DND-41 (cell line): ENCODE measurements around the gene GNMT.

Source experiments
- ATAC-seq: fragments of 200-7000 bp; cut with Tn5 transposase; 3 replicates; pipeline ENCODE4 v1.9.1; 2021; ENCODE audit warnings: low read depth; ENCODE audit not compliant: insufficient read depth
- DNase-seq: peaks from one replicate; pipeline ENCODE4 v3.0.0-alpha.2; 2020
- H2AFZ ChIP-seq: 2 replicates; pipeline ENCODE4 v1.6.0; 2012; ENCODE audit warnings: low read depth, low read length
- H3K27ac ChIP-seq: 2 replicates; pipeline ENCODE4 v1.5.1; 2012; ENCODE audit warnings: low read length, inconsistent platforms
- H3K27me3 ChIP-seq: fragments of 200-600 bp; sonication (generic); 2 replicates; pipeline ENCODE4 v1.6.0; 2012; ENCODE audit warnings: low read length, mild to moderate bottlenecking, inconsistent platforms; ENCODE audit not compliant: insufficient read depth, poor library complexity
- H3K36me3 ChIP-seq: 2 replicates; pipeline ENCODE4 v1.5.1; 2012; ENCODE audit warnings: low read length, inconsistent platforms; ENCODE audit not compliant: insufficient read depth
- H3K4me1 ChIP-seq: 2 replicates; pipeline ENCODE4 v1.5.1; 2012; ENCODE audit warnings: mild to moderate bottlenecking, low read length; ENCODE audit not compliant: insufficient read depth
- H3K4me2 ChIP-seq: 2 replicates; pipeline ENCODE4 v1.6.0; 2012; ENCODE audit warnings: mild to moderate bottlenecking, moderate library complexity, low read length, inconsistent platforms; ENCODE audit not compliant: insufficient read depth
- H3K4me3 ChIP-seq, 2 experiments: fragments of 200-600 bp in 1 of 2; shearing (Covaris generic) in 1 of 2; 2 replicates each; pipeline ENCODE4 v1.5.1; 2012 to 2016; ENCODE audit warnings: inconsistent platforms in 2 of 2, low read length in 2 of 2, mild to moderate bottlenecking in 2 of 2, low read depth in 1 of 2, moderate library complexity in 1 of 2
- H3K79me2 ChIP-seq: 2 replicates; pipeline ENCODE4 v1.6.0; 2012; ENCODE audit warnings: low read length, inconsistent platforms; ENCODE audit not compliant: insufficient read depth
- H3K9ac ChIP-seq: 2 replicates; pipeline ENCODE4 v1.6.0; 2012; ENCODE audit warnings: low read depth, mild to moderate bottlenecking, inconsistent platforms, low read length, moderate library complexity
- H3K9me3 ChIP-seq: 2 replicates; pipeline ENCODE4 v1.5.1; 2012; ENCODE audit warnings: low read length, moderate library complexity, mild to moderate bottlenecking, inconsistent platforms; ENCODE audit not compliant: insufficient read depth, severe bottlenecking
- H4K20me1 ChIP-seq: 2 replicates; pipeline ENCODE4 v1.6.0; 2012; ENCODE audit warnings: low read length; ENCODE audit not compliant: insufficient read depth
- EZH2 ChIP-seq: IDR thresholded peaks from 3 replicates; pipeline ENCODE4 v1.6.1; 2012; ENCODE audit warnings: borderline replicate concordance, low read depth, mild to moderate bottlenecking, moderate library complexity, low read length, inconsistent platforms; ENCODE audit not compliant: severe bottlenecking
- TF ChIP-seq, protein P1 (sequence below): IDR thresholded peaks from 2 replicates; pipeline ENCODE4 v1.5.1; 2012; ENCODE audit warnings: borderline replicate concordance, low read length, moderate library complexity, mild to moderate bottlenecking; ENCODE audit not compliant: poor library complexity, severe bottlenecking; ENCODE audit errors: extremely low read depth

The GNMT gene

DNA sequence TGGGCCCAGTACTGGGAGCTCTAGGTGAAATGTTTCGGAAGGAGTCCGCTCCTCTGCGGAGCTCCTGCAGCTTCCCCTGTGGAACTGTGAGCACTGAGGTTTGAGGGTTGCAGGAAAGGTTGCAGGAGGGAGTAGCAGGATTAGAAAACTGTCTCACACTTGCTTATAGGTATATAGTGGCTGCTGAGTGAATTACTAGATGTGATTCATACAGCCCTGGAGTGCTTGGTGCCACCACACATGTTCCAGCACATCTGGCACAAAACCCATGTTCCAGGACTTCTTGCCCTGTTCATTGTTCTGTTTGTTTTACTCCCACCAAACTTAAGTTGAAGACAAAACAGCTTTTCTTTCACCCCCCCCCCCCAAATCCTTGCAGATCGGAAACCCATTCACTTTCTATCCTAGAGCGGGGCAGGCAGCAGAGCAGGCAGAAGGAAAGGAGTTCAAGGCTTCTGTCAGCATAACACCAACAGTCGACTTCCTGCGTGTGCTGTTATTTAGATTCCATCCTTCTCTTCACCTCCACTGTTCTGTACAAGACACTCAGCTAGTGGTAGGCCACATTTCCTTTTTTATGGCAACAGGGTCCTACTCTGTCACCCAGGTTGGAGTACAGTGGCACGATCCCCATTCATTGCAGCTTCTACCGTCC is 19.1 kb downstream of the GNMT start:
- peak overlapping the region; percentile 92 to 96; a peak in 3 of 4 replicates for H3K4me3 ChIP-seq

DNA sequence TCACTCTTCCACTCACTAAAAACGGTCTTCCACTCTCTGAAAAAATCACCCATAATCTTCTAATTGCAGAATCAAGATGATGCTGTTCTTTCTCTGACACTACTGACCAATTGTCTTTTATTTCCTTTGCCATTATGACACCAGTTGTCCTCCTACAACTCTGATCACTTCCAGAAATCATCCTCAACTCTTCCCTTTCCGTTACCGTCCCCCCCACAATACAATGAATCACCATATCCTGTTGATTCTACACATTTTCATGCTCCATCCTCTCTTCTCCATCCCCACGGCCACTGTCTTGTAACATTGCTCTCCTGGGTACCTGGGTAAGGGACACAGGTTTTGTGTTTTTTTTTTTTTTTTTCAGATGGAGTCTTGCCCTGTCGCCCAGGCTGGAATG is 21.3 kb downstream of the GNMT start:
- Histone ChIP-seq H4K20me1 (peaks cover 16% of the 10 kb centered on the region; the same call in 1 of the 2 replicates), H3K27me3 (no peaks in the 10 kb centered on the region), H3K9ac (no peak overlapping the region), H3K36me3 (no peaks in the 10 kb centered on the region; the same call in 1 of the 2 replicates), H2AFZ (no peak overlapping the region), H3K4me1 (peaks cover 57% of the 10 kb centered on the region), H3K79me2 (peaks cover 59% of the 10 kb centered on the region), H3K4me3 (no peak overlapping the region), H3K9me3 (no peaks in the 10 kb centered on the region), H3K4me2 (no peak overlapping the region), H3K27ac (no peak overlapping the region)
- TF ChIP-seq, protein P1, sequence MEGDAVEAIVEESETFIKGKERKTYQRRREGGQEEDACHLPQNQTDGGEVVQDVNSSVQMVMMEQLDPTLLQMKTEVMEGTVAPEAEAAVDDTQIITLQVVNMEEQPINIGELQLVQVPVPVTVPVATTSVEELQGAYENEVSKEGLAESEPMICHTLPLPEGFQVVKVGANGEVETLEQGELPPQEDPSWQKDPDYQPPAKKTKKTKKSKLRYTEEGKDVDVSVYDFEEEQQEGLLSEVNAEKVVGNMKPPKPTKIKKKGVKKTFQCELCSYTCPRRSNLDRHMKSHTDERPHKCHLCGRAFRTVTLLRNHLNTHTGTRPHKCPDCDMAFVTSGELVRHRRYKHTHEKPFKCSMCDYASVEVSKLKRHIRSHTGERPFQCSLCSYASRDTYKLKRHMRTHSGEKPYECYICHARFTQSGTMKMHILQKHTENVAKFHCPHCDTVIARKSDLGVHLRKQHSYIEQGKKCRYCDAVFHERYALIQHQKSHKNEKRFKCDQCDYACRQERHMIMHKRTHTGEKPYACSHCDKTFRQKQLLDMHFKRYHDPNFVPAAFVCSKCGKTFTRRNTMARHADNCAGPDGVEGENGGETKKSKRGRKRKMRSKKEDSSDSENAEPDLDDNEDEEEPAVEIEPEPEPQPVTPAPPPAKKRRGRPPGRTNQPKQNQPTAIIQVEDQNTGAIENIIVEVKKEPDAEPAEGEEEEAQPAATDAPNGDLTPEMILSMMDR: no peak
- no peak for TF ChIP-seq EZH2
- no peak for DNase-seq
- no peak for ATAC-seq

More for the DNA sequence above, 19.1 kb downstream of the GNMT start:
- Histone ChIP-seq H2AFZ (peak overlapping the region; percentile 87), H3K27me3 (no peaks in the 10 kb centered on the region), H3K9ac (peak overlapping the region; percentile 93), H3K36me3 (no peaks in the 10 kb centered on the region; the same call in 1 of the 2 replicates), H3K4me1 (peaks cover 42% of the 10 kb centered on the region), H3K9me3 (no peaks in the 10 kb centered on the region), H3K4me2 (peak overlapping the region; percentile 79), H3K79me2 (peaks cover 39% of the 10 kb centered on the region), H4K20me1 (peaks cover 6% of the 10 kb centered on the region; the same call in 1 of the 2 replicates), H3K27ac (peak overlapping the region; percentile 87)
- DNase-seq (no peak), ATAC-seq (peak; percentile 3)
- no peak for TF ChIP-seq EZH2
- TF ChIP-seq, protein P1: no peak

DNA sequence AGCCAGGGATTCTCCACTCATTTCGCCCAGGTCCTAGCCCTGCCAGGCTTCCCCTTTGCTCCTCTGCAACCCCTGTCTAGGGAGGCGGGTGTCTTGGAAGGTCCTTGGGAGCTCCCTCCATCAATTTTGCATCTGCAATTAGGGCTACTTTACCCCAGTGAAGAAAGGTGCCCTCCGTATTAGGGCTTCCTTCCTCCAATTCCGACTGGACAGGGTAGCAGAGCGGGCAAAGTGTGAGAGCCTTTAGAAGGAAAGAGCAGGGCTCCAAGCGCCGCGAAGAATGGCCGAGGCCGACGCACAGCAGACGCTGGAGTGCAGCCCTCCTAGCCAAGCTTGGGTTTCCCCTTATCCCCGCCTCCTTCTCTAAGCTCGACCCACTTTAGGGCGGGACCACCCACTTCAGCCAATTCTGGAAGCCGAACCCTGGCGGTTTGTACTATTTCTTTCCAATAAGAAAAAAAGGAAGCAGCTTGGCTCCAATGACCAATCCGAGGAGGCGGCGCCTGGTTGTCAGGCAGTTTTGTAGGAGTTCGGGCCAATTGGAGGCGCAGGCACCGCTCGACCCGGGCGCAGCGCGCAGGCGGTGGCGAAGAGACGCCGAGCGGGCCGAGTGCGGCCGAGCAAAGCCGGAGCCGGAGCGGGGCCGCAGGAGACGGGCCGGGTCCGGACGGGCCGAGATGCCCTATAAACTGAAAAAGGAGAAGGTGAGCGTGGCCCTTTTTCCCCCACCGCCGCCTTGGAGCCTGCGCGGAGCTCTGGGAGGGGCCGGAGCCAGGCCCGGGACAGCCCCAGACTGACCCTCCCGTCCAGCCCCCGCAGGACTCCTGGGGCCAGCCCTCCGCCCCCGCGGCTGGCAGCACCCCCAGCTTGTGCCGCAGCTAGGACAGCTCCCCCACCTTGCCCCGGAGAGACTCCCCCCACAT is 23.7 kb downstream of the GNMT start, which contains the start of gene PPP2R5D:
Gene PPP2R5D (plus strand): TSS at position 570 of the 923 bp plus-strand sequence. CDS start 108 bp downstream, at position 678.
- ATAC-seq (peak; percentile 94), DNase-seq (peak; percentile 99)
- peaks cover 56% of the 10 kb centered on the region for H3K4me1 ChIP-seq
- peak within 1 kb of the TSS; percentile 86 for H3K9ac ChIP-seq
- peak within 1 kb of the TSS; percentile 57 to 74 for H3K4me3 ChIP-seq
- no peaks in the 10 kb centered on the region for H3K27me3 ChIP-seq
- peaks cover 19% of the 10 kb centered on the region for H3K36me3 ChIP-seq
- peak within 1 kb of the TSS; percentile 94 for H3K27ac ChIP-seq
- TF ChIP-seq EZH2: no peak
- TF ChIP-seq, protein P1: no peak
- no peaks in the 10 kb centered on the region for H3K9me3 ChIP-seq
- H3K79me2 ChIP-seq: peaks cover 60% of the 10 kb centered on the region
- peaks cover 12% of the 10 kb centered on the region; the same call in 1 of the 2 replicates for H4K20me1 ChIP-seq
- peak within 1 kb of the TSS; percentile 98 for H2AFZ ChIP-seq
- peak within 1 kb of the TSS; percentile 90 for H3K4me2 ChIP-seq
